Kidney (tissue), 14 donors: Measurements from ENCODE around the gene OR1Q1. TPM values are rescaled to one million over a fixed set of nuclear protein-coding genes. Genes with fewer than 3 reads are reported as not detected.
"Not testable (repeated sequence)": the region's sequence is repeated elsewhere in the genome, so short reads cannot be mapped to it uniquely, and the experiment has no call there.

ENCODE experiments used
- DNase-seq, 5 donors: peaks; one replicate each; pipeline ENCODE4 v3.0.0-alpha.2; 2013 to 2020
- FAIRE-seq: peaks from 2 replicates; lab custom pipeline; 2012; peaks lifted over from hg19 to GRCh38; lab: Jason Lieb, UNC
- H3K27ac ChIP-seq, 2 donors: one replicate each; pipeline ENCODE4 v1.7.0; 2013; ENCODE audit warnings: low read depth in 2 of 2, low read length in 2 of 2, inconsistent platforms in 1 of 2
- H3K27me3 ChIP-seq: one replicate; pipeline ENCODE4 v1.7.1; 2013; ENCODE audit warnings: low read length, inconsistent platforms; ENCODE audit not compliant: control insufficient read depth, insufficient read depth
- H3K36me3 ChIP-seq, 3 donors: one replicate each; pipeline versions ENCODE4 v1.7.0 to v1.7.1; 2013; ENCODE audit warnings: low read length in 3 of 3, control low read depth in 1 of 3, inconsistent platforms in 1 of 3; ENCODE audit not compliant: insufficient read depth in 3 of 3, control insufficient read depth in 2 of 3
- H3K4me1 ChIP-seq, 3 donors: one replicate each; pipeline versions ENCODE4 v1.7.0 to v1.7.1; 2013; ENCODE audit warnings: low read length in 3 of 3, inconsistent platforms in 1 of 3, low read depth in 1 of 3; ENCODE audit not compliant: control insufficient read depth in 2 of 3, insufficient read depth in 2 of 3
- H3K4me3 ChIP-seq, 3 donors: one replicate each; pipeline versions ENCODE4 v1.7.0 to v1.8.1; 2013; ENCODE audit warnings: low read length in 3 of 3, control low read depth in 1 of 3, inconsistent platforms in 1 of 3
- H3K9ac ChIP-seq, 3 donors: one replicate each; pipeline versions ENCODE4 v1.7.0 to v1.7.1; 2013; ENCODE audit warnings: low read length in 3 of 3, control low read depth in 1 of 3, inconsistent platforms in 1 of 3
- H3K9me3 ChIP-seq, 3 donors: one replicate each; pipeline versions ENCODE4 v1.7.0 to v1.7.1; 2013; ENCODE audit warnings: low read length in 3 of 3, control low read depth in 1 of 3, inconsistent platforms in 1 of 3; ENCODE audit not compliant: control insufficient read depth in 2 of 3, insufficient read depth in 1 of 3
- intact Hi-C: fragments of 100-400 bp; cut with DNase I; formaldehyde crosslinking; loops from one replicate; pipeline ENCODE4 v1.11.1; 2022
- polyA plus RNA-seq: library from polyadenylated mRNA; stranded (reverse); fragments of 350-450 nt; fragmentation: Illumina TruSeq; extraction: RNeasy Lipid Tissue Mini Kit (QIAGEN cat#74804); gene quantifications from one replicate; pipeline ENCODE4 v1.2.3, GENCODE V29; 2014; ENCODE audit warnings: low read depth, low replicate concordance; ENCODE audit not compliant: insufficient read depth
- total RNA-seq: library from RNA; stranded (reverse); fragmentation: NEBNext Ultra II Directional; extraction: Animal tissue kit (Norgen Biotek cat#: 25700); gene quantifications from one replicate; pipeline ENCODE4 v1.2.1, GENCODE V29; 2021
- TF ChIP-seq, protein P1 (sequence below): IDR thresholded peaks from 3 replicates; pipeline ENCODE4 v1.5.1; 2012; ENCODE audit warnings: mild to moderate bottlenecking, moderate library complexity, borderline replicate concordance; ENCODE audit not compliant: insufficient read depth; ENCODE audit errors: extremely low read depth
- donor health status: control.
- donor health status: control.
- donor health status: control.
- donor health status: control.
- donor health status: control.
- donor health status: DM: yes; HTN: yes; CAD: no.
- donor health status: Normal renal cell carcinoma (clear cell type).

Gene OR1Q1
- total and polyA plus RNA-seq, 2 donors from 2014 or later = not detected

- intact Hi-C loops = no loop called here
- Histone ChIP-seq H3K27me3 (no peaks in the 10 kb centered on the region), H3K9me3 (no peaks in the 10 kb centered on the region), H3K9ac (no peak overlapping the region), H3K4me1 (no peaks in the 10 kb centered on the region), H3K4me3 (no peak overlapping the region), H3K36me3 (no peaks in the 10 kb centered on the region), H3K27ac (no peak overlapping the region)
- FAIRE-seq = no peak
- no peak for DNase-seq
- TF ChIP-seq, protein P1, sequence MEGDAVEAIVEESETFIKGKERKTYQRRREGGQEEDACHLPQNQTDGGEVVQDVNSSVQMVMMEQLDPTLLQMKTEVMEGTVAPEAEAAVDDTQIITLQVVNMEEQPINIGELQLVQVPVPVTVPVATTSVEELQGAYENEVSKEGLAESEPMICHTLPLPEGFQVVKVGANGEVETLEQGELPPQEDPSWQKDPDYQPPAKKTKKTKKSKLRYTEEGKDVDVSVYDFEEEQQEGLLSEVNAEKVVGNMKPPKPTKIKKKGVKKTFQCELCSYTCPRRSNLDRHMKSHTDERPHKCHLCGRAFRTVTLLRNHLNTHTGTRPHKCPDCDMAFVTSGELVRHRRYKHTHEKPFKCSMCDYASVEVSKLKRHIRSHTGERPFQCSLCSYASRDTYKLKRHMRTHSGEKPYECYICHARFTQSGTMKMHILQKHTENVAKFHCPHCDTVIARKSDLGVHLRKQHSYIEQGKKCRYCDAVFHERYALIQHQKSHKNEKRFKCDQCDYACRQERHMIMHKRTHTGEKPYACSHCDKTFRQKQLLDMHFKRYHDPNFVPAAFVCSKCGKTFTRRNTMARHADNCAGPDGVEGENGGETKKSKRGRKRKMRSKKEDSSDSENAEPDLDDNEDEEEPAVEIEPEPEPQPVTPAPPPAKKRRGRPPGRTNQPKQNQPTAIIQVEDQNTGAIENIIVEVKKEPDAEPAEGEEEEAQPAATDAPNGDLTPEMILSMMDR = no peak
These were observed 34.7 kb upstream of the OR1Q1 start for GRCh38 chr9:122579874-122580273.

GRCh38 chr9:122580360-122580759 is 34.2 kb upstream of the OR1Q1 start:
- TF ChIP-seq, protein P1 = no peak
- DNase-seq (no peak), FAIRE-seq (no peak)
- intact Hi-C loops = no loop called here
- Histone ChIP-seq H3K4me3 (no peak overlapping the region), H3K4me1 (no peaks in the 10 kb centered on the region), H3K36me3 (no peaks in the 10 kb centered on the region), H3K27ac (no peak overlapping the region), H3K27me3 (no peaks in the 10 kb centered on the region), H3K9me3 (no peaks in the 10 kb centered on the region), H3K9ac (no peak overlapping the region)

GRCh38 chr9:122583284-122583683 is 31.3 kb upstream of the OR1Q1 start, which contains the start of gene OR1L8:
Gene OR1L8 (minus strand): TSS chr9:122583384. CDS start chr9:122568477, 14,907 bp downstream.
- H3K27me3 ChIP-seq, H3K36me3 ChIP-seq, H3K4me1 ChIP-seq, H3K4me3 ChIP-seq, FAIRE-seq, H3K9me3 ChIP-seq, H3K27ac ChIP-seq, intact Hi-C loops, DNase-seq, H3K9ac ChIP-seq: not testable (repeated sequence)

- TF ChIP-seq, protein P1 = no peak
- Histone ChIP-seq H3K9me3 (peaks cover 0 to 2% (median 0%) of the 10 kb centered on the region in 3 donors), H3K27me3 (no peaks in the 10 kb centered on the region), H3K27ac (no peak overlapping the region), H3K9ac (no peak overlapping the region), H3K36me3 (no peaks in the 10 kb centered on the region), H3K4me3 (no peak overlapping the region), H3K4me1 (no peaks in the 10 kb centered on the region)
- DNase-seq = no peak
- FAIRE-seq = no peak
- intact Hi-C loops = no loop called here
These were observed 8.8 kb upstream of the OR1Q1 start for GRCh38 chr9:122605691-122606090.
